MM.1S (cell line): ENCODE data around the gene MYO16.

Experiments used
- DNase-seq: peaks from one replicate; pipeline ENCODE4 v3.0.0-alpha.2; 2015
- H2AFZ ChIP-seq: fragments of 300-600 bp; sonication (generic); 2 replicates; pipeline ENCODE4 v1.6.0; 2016; ENCODE audit warnings: antibody characterized with exemption, low read length
- H3F3A ChIP-seq: fragments of 300-600 bp; sonication (generic); 2 replicates; pipeline ENCODE4 v1.6.1; 2016; ENCODE audit warnings: mild to moderate bottlenecking, antibody characterized with exemption, low read length, moderate library complexity, mixed read lengths; ENCODE audit not compliant: insufficient read depth
- H3K27ac ChIP-seq: fragments of 300-600 bp; sonication (generic); 2 replicates; pipeline ENCODE4 v1.5.1; 2016; ENCODE audit warnings: mild to moderate bottlenecking, low read length
- H3K27me3 ChIP-seq: fragments of 300-600 bp; sonication (generic); replicated peaks from 2 replicates; pipeline ENCODE4 v1.6.0; 2016; ENCODE audit warnings: low read length; ENCODE audit not compliant: insufficient read depth
- H3K36me3 ChIP-seq: fragments of 300-600 bp; sonication (generic); replicated peaks from 2 replicates; pipeline ENCODE4 v1.6.1; 2016; ENCODE audit warnings: mild to moderate bottlenecking, low read length, mixed read lengths; ENCODE audit not compliant: insufficient read depth
- H3K4me1 ChIP-seq: fragments of 300-600 bp; sonication (generic); 2 replicates; pipeline ENCODE4 v1.6.1; 2016; ENCODE audit warnings: low read length, mixed read lengths
- H3K4me2 ChIP-seq: fragments of 300-600 bp; sonication (generic); 2 replicates; pipeline ENCODE4 v1.6.0; 2016; ENCODE audit warnings: low read depth, low read length
- H3K4me3 ChIP-seq: fragments of 300-600 bp; sonication (generic); 2 replicates; pipeline ENCODE4 v1.5.1; 2016; ENCODE audit warnings: low read length, mixed read lengths
- H3K79me2 ChIP-seq: fragments of 300-600 bp; sonication (generic); 2 replicates; pipeline ENCODE4 v1.6.1; 2016; ENCODE audit warnings: mixed run types, low read length, mixed read lengths
- H3K9ac ChIP-seq: fragments of 300-600 bp; sonication (generic); 2 replicates; pipeline ENCODE4 v1.6.1; 2016; ENCODE audit warnings: low read length, mixed read lengths
- H3K9me2 ChIP-seq: fragments of 300-600 bp; sonication (generic); replicated peaks from 2 replicates; pipeline ENCODE4 v1.6.1; 2016; ENCODE audit warnings: mild to moderate bottlenecking, low read length, mixed read lengths; ENCODE audit not compliant: insufficient read depth
- H3K9me3 ChIP-seq: fragments of 300-600 bp; sonication (generic); replicated peaks from 2 replicates; pipeline ENCODE4 v1.6.1; 2016; ENCODE audit warnings: mild to moderate bottlenecking, low read length, mixed read lengths; ENCODE audit not compliant: insufficient read depth
- H4K20me1 ChIP-seq: fragments of 300-600 bp; sonication (generic); 2 replicates; pipeline ENCODE4 v1.6.1; 2016; ENCODE audit warnings: mild to moderate bottlenecking, low read length, moderate library complexity, mixed read lengths; ENCODE audit not compliant: insufficient read depth
- EZH2 ChIP-seq: fragments of 300-600 bp; sonication (generic); optimal IDR thresholded peaks from 2 replicates; pipeline ENCODE3; 2017; ENCODE audit warnings: low read depth, mild to moderate bottlenecking, antibody characterized with exemption, low read length, mixed read lengths
- EZH2phosphoT487 ChIP-seq: fragments of 300-600 bp; sonication (generic); IDR thresholded peaks from 2 replicates; pipeline ENCODE4 v1.6.1; 2018; ENCODE audit warnings: antibody characterized with exemption, low read length
- TF ChIP-seq, protein P1 (sequence below): fragments of 300-600 bp; sonication (generic); IDR thresholded peaks from 2 replicates; pipeline ENCODE4 v1.5.1; 2016; ENCODE audit warnings: antibody characterized with exemption, low read length, mixed read lengths

MYO16 gene

DNA sequence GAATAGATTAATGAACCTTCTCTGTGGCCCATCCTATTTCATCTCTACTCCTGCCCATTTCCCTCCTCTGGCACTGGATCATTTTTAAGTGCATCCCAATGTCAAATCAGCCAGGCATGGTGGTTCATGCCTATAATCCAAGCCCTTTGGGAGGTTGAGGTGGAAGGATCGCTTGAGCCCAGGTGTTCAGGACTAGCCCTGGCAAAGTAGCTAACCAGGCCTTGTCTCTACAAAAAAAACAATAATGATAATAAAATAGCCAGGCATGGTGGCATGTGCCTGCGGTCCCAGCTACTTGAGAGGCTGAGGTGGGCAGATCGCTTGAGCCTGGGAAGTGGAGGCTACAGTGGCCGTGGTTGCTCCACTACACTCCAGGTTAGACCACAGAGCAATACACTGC is 517.0 kb downstream of the MYO16 start:
- H3K79me2 ChIP-seq, result no peaks in the 10 kb centered on the region
- H3K9ac ChIP-seq, result no peak overlapping the region
- no peaks in the 10 kb centered on the region for H3K9me2 ChIP-seq
- no peak overlapping the region for H2AFZ ChIP-seq
- H4K20me1 ChIP-seq, result no peaks in the 10 kb centered on the region
- no peaks in the 10 kb centered on the region for H3F3A ChIP-seq
- no peak overlapping the region for H3K4me3 ChIP-seq
- H3K4me2 ChIP-seq, result no peak overlapping the region
- TF ChIP-seq EZH2 (no peak), EZH2phosphoT487 (no peak)
- TF ChIP-seq, protein P1, sequence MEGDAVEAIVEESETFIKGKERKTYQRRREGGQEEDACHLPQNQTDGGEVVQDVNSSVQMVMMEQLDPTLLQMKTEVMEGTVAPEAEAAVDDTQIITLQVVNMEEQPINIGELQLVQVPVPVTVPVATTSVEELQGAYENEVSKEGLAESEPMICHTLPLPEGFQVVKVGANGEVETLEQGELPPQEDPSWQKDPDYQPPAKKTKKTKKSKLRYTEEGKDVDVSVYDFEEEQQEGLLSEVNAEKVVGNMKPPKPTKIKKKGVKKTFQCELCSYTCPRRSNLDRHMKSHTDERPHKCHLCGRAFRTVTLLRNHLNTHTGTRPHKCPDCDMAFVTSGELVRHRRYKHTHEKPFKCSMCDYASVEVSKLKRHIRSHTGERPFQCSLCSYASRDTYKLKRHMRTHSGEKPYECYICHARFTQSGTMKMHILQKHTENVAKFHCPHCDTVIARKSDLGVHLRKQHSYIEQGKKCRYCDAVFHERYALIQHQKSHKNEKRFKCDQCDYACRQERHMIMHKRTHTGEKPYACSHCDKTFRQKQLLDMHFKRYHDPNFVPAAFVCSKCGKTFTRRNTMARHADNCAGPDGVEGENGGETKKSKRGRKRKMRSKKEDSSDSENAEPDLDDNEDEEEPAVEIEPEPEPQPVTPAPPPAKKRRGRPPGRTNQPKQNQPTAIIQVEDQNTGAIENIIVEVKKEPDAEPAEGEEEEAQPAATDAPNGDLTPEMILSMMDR, result no peak
- no peak for DNase-seq
- 0 out of 2 replicates have a peak, but pooled peaks cover 4% of the 10 kb centered on the region for H3K4me1 ChIP-seq
- no peaks in the 10 kb centered on the region for H3K27me3 ChIP-seq
- no peaks in the 10 kb centered on the region for H3K36me3 ChIP-seq
- H3K9me3 ChIP-seq, result no peaks in the 10 kb centered on the region
- H3K27ac ChIP-seq, result no peak overlapping the region

DNA sequence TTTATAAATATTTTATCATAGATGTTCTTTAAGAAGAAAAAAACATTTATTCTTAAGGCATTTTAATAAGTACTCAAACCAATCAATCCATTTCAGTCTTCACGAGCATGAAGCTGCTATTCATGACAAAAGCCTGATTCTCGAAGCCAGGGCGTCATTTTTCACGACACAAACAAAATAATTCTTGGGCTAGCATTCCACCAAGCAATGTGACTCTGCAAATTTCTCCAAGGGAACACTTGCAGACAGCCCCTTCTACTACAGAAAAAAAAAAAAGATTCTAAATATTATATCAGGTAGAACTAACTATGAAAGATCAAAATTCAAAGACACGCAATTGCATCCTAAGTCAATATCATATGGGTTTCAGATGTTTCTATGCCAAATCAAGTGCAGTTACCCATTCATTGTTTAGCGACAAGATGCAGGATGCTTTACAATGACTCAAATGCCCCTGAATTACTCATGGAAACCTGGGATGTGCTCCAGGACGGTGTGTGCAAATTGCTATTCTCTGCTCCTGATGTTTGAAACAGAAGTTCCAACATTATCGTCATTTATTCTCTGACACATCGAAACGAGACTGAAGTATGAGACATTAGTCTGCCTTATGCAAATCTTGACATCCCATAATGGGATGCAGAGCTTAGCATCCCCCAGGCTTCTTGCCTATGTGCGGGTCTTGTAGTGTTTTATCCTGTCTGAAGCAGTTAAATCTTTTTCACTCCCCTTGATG is 517.7 kb downstream of the MYO16 start:
- no peaks in the 10 kb centered on the region for H3K27me3 ChIP-seq
- H2AFZ ChIP-seq, result no peak overlapping the region
- no peak overlapping the region for H3K27ac ChIP-seq
- no peak overlapping the region for H3K9ac ChIP-seq
- H3K79me2 ChIP-seq, result no peaks in the 10 kb centered on the region
- no peaks in the 10 kb centered on the region for H3K9me2 ChIP-seq
- 0 out of 2 replicates have a peak, but pooled peaks cover 4% of the 10 kb centered on the region for H3K4me1 ChIP-seq
- no peaks in the 10 kb centered on the region for H4K20me1 ChIP-seq
- H3K4me3 ChIP-seq, result no peak overlapping the region
- DNase-seq, result no peak
- H3K36me3 ChIP-seq, result no peaks in the 10 kb centered on the region
- H3K9me3 ChIP-seq, result no peaks in the 10 kb centered on the region
- no peak overlapping the region for H3K4me2 ChIP-seq
- no peaks in the 10 kb centered on the region for H3F3A ChIP-seq
- TF ChIP-seq EZH2 (no peak), EZH2phosphoT487 (no peak)
- TF ChIP-seq, protein P1, result no peak

DNA sequence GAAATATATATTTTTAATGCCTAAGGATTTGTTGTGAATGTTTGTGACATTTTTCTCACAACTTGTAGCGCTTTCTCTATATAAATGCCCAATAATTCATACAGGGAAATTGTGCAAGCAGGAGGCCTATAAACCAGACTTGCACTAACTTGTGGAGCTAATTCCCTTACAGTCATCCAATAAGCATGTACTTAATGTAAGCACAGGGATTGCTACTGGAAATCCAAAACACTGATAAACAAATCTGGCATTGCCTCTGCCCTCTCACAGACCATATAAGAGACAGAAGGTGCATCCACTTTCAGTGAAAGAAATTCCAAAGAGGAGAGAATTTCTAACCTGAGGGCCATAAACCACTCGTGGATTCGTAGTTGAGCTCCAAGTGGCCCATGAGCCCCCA is 518.8 kb downstream of the MYO16 start:
- 0 out of 2 replicates have a peak, but pooled peaks cover 4% of the 10 kb centered on the region for H3K4me1 ChIP-seq
- no peak for TF ChIP-seq EZH2
- TF ChIP-seq, protein P1, result no peak
- no peak for TF ChIP-seq EZH2phosphoT487
- H3K9me2 ChIP-seq, result no peaks in the 10 kb centered on the region

More for the DNA sequence above, 518.8 kb downstream of the MYO16 start:
- no peak overlapping the region for H2AFZ ChIP-seq
- H3K36me3 ChIP-seq, result no peaks in the 10 kb centered on the region
- no peak overlapping the region for H3K9ac ChIP-seq
- H3K79me2 ChIP-seq, result no peaks in the 10 kb centered on the region
- no peaks in the 10 kb centered on the region for H4K20me1 ChIP-seq
- no peak overlapping the region for H3K4me2 ChIP-seq
- H3K27me3 ChIP-seq, result no peaks in the 10 kb centered on the region
- no peaks in the 10 kb centered on the region for H3K9me3 ChIP-seq
- no peak overlapping the region for H3K27ac ChIP-seq
- no peak overlapping the region for H3K4me3 ChIP-seq
- no peak for DNase-seq
- H3F3A ChIP-seq, result no peaks in the 10 kb centered on the region
